K562 (cell line): Measurements from ENCODE around the gene TCFL5. TPM values are rescaled to one million over a fixed set of nuclear protein-coding genes. Genes with fewer than 3 reads are reported as not detected.

Experiments
- ATAC-seq: fragments of 200-7000 bp; cut with Tn5 transposase; 3 replicates; pipeline ENCODE4 v1.9.1; 2020; ENCODE audit warnings: moderate library complexity
- BruUV-seq: library from RNA; stranded (reverse); fragments of 400-500 nt; replicated peaks from 2 replicates; lab custom pipeline; 2021; lab: Mats Ljungman, UMichigan
- CTCF ChIA-PET: fragments of 300-600 bp; formaldehyde crosslinking; extraction: SDS; loops from one replicate; lab custom pipeline; 2021; ENCODE audit warnings: low intra/inter-chr PET ratio; lab: Yijun Ruan, JAX
- POLR2A ChIA-PET: fragments of 300-600, 350-650 bp; sonication (Branson Sonifier 250); formaldehyde crosslinking; extraction: SDS; loops from one replicate; lab custom pipeline; 2021; ENCODE audit warnings: antibody characterized with exemption, inconsistent platforms; lab: Yijun Ruan, JAX
- DNase-seq, 4 experiments: peaks; one replicate each; pipeline versions ENCODE4 v3.0.0 to v3.0.0-alpha.2; 2011 to 2018; ENCODE audit warnings: low spot score in 3 of 4, mixed read lengths in 3 of 4; ENCODE audit errors: extremely low read depth in 1 of 4
- FAIRE-seq: peaks from 2 replicates; lab custom pipeline; 2011; peaks lifted over from hg19 to GRCh38; lab: Jason Lieb, UNC
- H2AFZ ChIP-seq: 2 replicates; pipeline ENCODE4 v1.6.0; 2011; ENCODE audit warnings: low read depth, low read length, control low read depth, inconsistent platforms
- H3K27ac ChIP-seq: fragments of 200-600 bp; 3 replicates; pipeline ENCODE4 v1.8.0; 2011; ENCODE audit warnings: low read depth, mild to moderate bottlenecking, control low read depth, inconsistent platforms, low read length, moderate library complexity, mixed read lengths; ENCODE audit errors: extremely low read depth
- H3K27me3 ChIP-seq, 2 experiments: fragments of 300-600 bp in 1 of 2; 2 replicates in 1 of 2; 3 replicates in 1 of 2; pipeline versions ENCODE4 v1.6.0 to v1.8.0; 2011; ENCODE audit warnings: inconsistent platforms in 2 of 2, low read length in 2 of 2, mild to moderate bottlenecking in 1 of 2, mixed read lengths in 1 of 2, moderate library complexity in 1 of 2; ENCODE audit not compliant: control insufficient read depth in 2 of 2, insufficient read depth in 2 of 2
- H3K36me3 ChIP-seq: fragments of 300-600 bp; 3 replicates; pipeline ENCODE4 v1.8.0; 2011; ENCODE audit warnings: mild to moderate bottlenecking, low read length, inconsistent platforms; ENCODE audit not compliant: control insufficient read depth, insufficient read depth
- H3K4me1 ChIP-seq, 2 experiments: fragments of 200-600 bp in 1 of 2; replicated peaks in 1 of 2; 2 replicates in 1 of 2; 3 replicates in 1 of 2; pipeline versions ENCODE4 v1.5.1 to v1.8.0; 2011; ENCODE audit warnings: inconsistent platforms in 2 of 2, low read length in 2 of 2, mild to moderate bottlenecking in 1 of 2, mixed read lengths in 1 of 2, moderate library complexity in 1 of 2; ENCODE audit not compliant: control insufficient read depth in 2 of 2, insufficient read depth in 2 of 2
- H3K4me2 ChIP-seq: 2 replicates; pipeline ENCODE4 v1.6.1; 2011; ENCODE audit warnings: low read length, control low read depth, inconsistent platforms, mixed read lengths; ENCODE audit not compliant: insufficient read depth
- H3K4me3 ChIP-seq: fragments of 200-600 bp; sonication (generic), shearing (Covaris generic); 2 replicates; pipeline ENCODE4 v1.5.1; 2016; ENCODE audit warnings: control low read depth, inconsistent platforms
- H3K79me2 ChIP-seq: fragments of 200-600 bp; 3 replicates; pipeline ENCODE4 v1.8.0; 2011; ENCODE audit warnings: low read length, inconsistent platforms; ENCODE audit not compliant: control insufficient read depth, insufficient read depth
- H3K9ac ChIP-seq, 2 experiments: 2 replicates each; pipeline versions ENCODE4 v1.6.0 to v1.6.1; 2011; ENCODE audit warnings: low read depth in 2 of 2, low read length in 2 of 2, control low read depth in 1 of 2, inconsistent platforms in 1 of 2, mild to moderate bottlenecking in 1 of 2, mixed read lengths in 1 of 2; ENCODE audit not compliant: insufficient read depth in 1 of 2
- H3K9me1 ChIP-seq: one replicate; pipeline ENCODE4 v1.6.0; 2011; ENCODE audit warnings: inconsistent platforms, mild to moderate bottlenecking, low read length, moderate library complexity; ENCODE audit not compliant: control insufficient read depth, insufficient read depth
- H3K9me3 ChIP-seq: replicated peaks from 2 replicates; pipeline ENCODE4 v1.5.1; 2011; ENCODE audit warnings: low read depth, low read length, inconsistent platforms; ENCODE audit not compliant: control insufficient read depth, insufficient read depth
- H4K20me1 ChIP-seq: replicated peaks from 2 replicates; pipeline ENCODE4 v1.6.1; 2011; ENCODE audit warnings: low read length, inconsistent platforms, mixed read lengths; ENCODE audit not compliant: control insufficient read depth, insufficient read depth
- CAMTA2 ChIP-seq: fragments of 250-450 bp; sonication (Bioruptor Pico); conservative IDR thresholded peaks from 2 replicates; pipeline ENCODE4 v1.5.1; 2022
- CREBBP ChIP-seq: IDR thresholded peaks from one replicate; pipeline ENCODE4 v1.6.1; 2012; ENCODE audit warnings: low read depth, mild to moderate bottlenecking, control low read depth, inconsistent platforms, low read length
- CTCF ChIP-seq, 3 experiments: IDR thresholded peaks in 2 of 3; conservative IDR thresholded peaks in 1 of 3; 2 replicates each; pipeline ENCODE4 v1.5.1; 2011 to 2012; ENCODE audit warnings: low read length in 3 of 3, mild to moderate bottlenecking in 3 of 3, control low read depth in 2 of 3, improper control_type of control experiment in 1 of 3, inconsistent platforms in 1 of 3, low read depth in 1 of 3, mixed read lengths in 1 of 3, moderate library complexity in 1 of 3; ENCODE audit not compliant: insufficient read depth in 2 of 3
- KLF13 ChIP-seq: fragments of 450-650 bp; IDR thresholded peaks from 2 replicates; pipeline ENCODE4 v1.6.1; 2016; ENCODE audit warnings: missing genetic modification characterization, low read depth, mild to moderate bottlenecking, missing compliant biosample characterization, moderate library complexity, borderline replicate concordance
- MYBL2 ChIP-seq, 2 experiments: fragments of 450-650 bp in 1 of 2; sonication (generic) in 1 of 2; formaldehyde crosslinking in 1 of 2; IDR thresholded peaks; 2 replicates each; pipeline versions ENCODE4 v1.6.1 to v1.8.1; 2017 to 2022; ENCODE audit warnings: borderline replicate concordance in 1 of 2, inconsistent platforms in 1 of 2, low read depth in 1 of 2, mild to moderate bottlenecking in 1 of 2, missing genetic modification reagents in 1 of 2, moderate library complexity in 1 of 2
- OTX1 ChIP-seq: fragments of 450-650 bp; formaldehyde crosslinking; IDR thresholded peaks from 2 replicates; pipeline ENCODE4 v1.4.0; 2022; ENCODE audit warnings: mild to moderate bottlenecking
- RAD21 ChIP-seq, 2 experiments: fragments of 250-450 bp in 1 of 2; fragments of 450-650 bp in 1 of 2; sonication (Bioruptor Pico) in 1 of 2; formaldehyde crosslinking in 1 of 2; IDR thresholded peaks in 1 of 2; conservative IDR thresholded peaks in 1 of 2; 2 replicates each; pipeline versions ENCODE4 v1.4.0 to v1.8.0; 2020 to 2022; ENCODE audit warnings: mild to moderate bottlenecking in 2 of 2, moderate library complexity in 1 of 2
- REST ChIP-seq, 2 experiments: fragments of 450-650 bp; formaldehyde crosslinking in 1 of 2; IDR thresholded peaks; 2 replicates each; pipeline versions ENCODE4 v1.4.0 to v1.6.1; 2014 to 2020; ENCODE audit warnings: mild to moderate bottlenecking in 2 of 2, borderline replicate concordance in 1 of 2, low read depth in 1 of 2
- WGBS: fragments of 100-300 bp; shearing (Covaris generic); methylation state at CpG from one replicate; pipeline ENCODE4 v1.1.6; 2016; ENCODE audit warnings: low coverage, mixed read lengths; ENCODE audit not compliant: insufficient coverage; ENCODE audit errors: missing lambda C conversion rate; 5-methylcytosine and 5-hydroxymethylcytosine counted together
- in situ Hi-C: fragments of 300-500 bp; cut with MboI; formaldehyde crosslinking; loops from 4 replicates; pipeline ENCODE4 v1.15.0; 2018; ENCODE audit warnings: inconsistent platforms, mixed read lengths
- intact Hi-C: fragments of 100-400 bp; cut with micrococcal nuclease; formaldehyde crosslinking; loops from 2 replicates; pipeline ENCODE4 v1.14.2; 2022
- polyA plus RNA-seq, 8 experiments: library from polyadenylated mRNA; depleted of rRNA in 4 of 8; stranded (reverse) in 5 of 8; unstranded in 3 of 8; fragments of >200 nt; fragmentation: Nextera tagmentation in 2 of 8; fragmentation: Illumina TruSeq in 1 of 8; extraction: Ambion mirVana in 2 of 8; extraction: Trizol in 1 of 8; gene quantifications; 2 replicates each; pipeline versions ENCODE4 v1.2.1 to v1.2.3, GENCODE V29; 2011 to 2014; ENCODE audit warnings: inconsistent platforms in 1 of 8, missing spikeins in 1 of 8
- total RNA-seq, 7 experiments: library from RNA; depleted of rRNA in 6 of 7; stranded (reverse); fragments of >200 nt in 6 of 7; fragmentation: Illumina TruSeq in 2 of 7; extraction: Trizol in 2 of 7; gene quantifications; 2 replicates each; pipeline versions ENCODE4 v1.2.1 to v1.2.3, GENCODE V29; 2011 to 2021; ENCODE audit warnings: low replicate concordance in 1 of 7

Gene TCFL5
- total and polyA plus RNA-seq, 9 of the 15 experiments (the other 6 are each of a cell fraction or from before 2014, with no cell fraction given), result 1.00 to 12.6 (median 9.1) TPM

GRCh38 chr20:62893700-62894099, 32.1 kb upstream of the TCFL5 start:
- no peaks in the 10 kb centered on the region for H3K27me3 ChIP-seq
- WGBS, result 95% methylated on average over 13 of the region's 14 CpGs
- ATAC-seq (no peak), DNase-seq (no peak), FAIRE-seq (no peak)
- peaks cover 90% of the 10 kb centered on the region for H3K36me3 ChIP-seq
- in situ Hi-C loops, result no loop called here
- no peaks in the 10 kb centered on the region for H3K79me2 ChIP-seq
- H3K9me3 ChIP-seq, result no peaks in the 10 kb centered on the region
- no peak overlapping the region for H3K4me2 ChIP-seq
- BruUV-seq, result no TSS peak
- intact Hi-C loops, result loop anchor here (2.0 kb wide), 1 partner anchor 71 kb away; no protein-coding TSS in a partner anchor
- no peak overlapping the region for H3K4me3 ChIP-seq
- H3K9me1 ChIP-seq, result no peaks in the 10 kb centered on the region
- H4K20me1 ChIP-seq, result no peaks in the 10 kb centered on the region
- H2AFZ ChIP-seq, result no peak overlapping the region
- H3K4me1 ChIP-seq, result peaks cover 0 to 4% of the 10 kb centered on the region in 2 experiments; a peak in 1 of 5 replicates
- H3K27ac ChIP-seq, result no peak overlapping the region
- ChIA-PET POLR2A (interaction anchor here (0.7 to 1.6 kb wide), 3 partner anchors 9 to 82 kb away, joined by 3 to 9 read pairs (median 4); no protein-coding TSS in a partner anchor), CTCF (interaction anchor here (0.6 to 1.4 kb wide), 2 partner anchors 14 to 71 kb away, joined by 4 to 7 read pairs; no protein-coding TSS in a partner anchor)
- no peak overlapping the region; a peak in 1 of 4 replicates for H3K9ac ChIP-seq
- TF ChIP-seq RAD21 (CRISPR knock-in tag; conservative IDR thresholded peaks at IDR 0.05 in 1 of 2, IDR thresholded peaks at IDR 0.05 in 1 of 2), result peak in 1 of 2 experiments; percentile 22; a peak in 2 of 4 replicates
- no peak for TF ChIP-seq OTX1 (CRISPR knock-in tag)
- TF ChIP-seq CAMTA2, result no peak
- TF ChIP-seq KLF13 (tag), result no peak
- TF ChIP-seq REST (IDR thresholded peaks at IDR 0.05; ENCODE audit: borderline replicate concordance), result peak; percentile 25; the same call in 1 of the 2 replicates
- no peak for TF ChIP-seq REST (CRISPR knock-in tag; IDR thresholded peaks at IDR 0.05; ENCODE audit: low read depth)
- no peak for TF ChIP-seq MYBL2 (IDR thresholded peaks at IDR 0.05; ENCODE audit: low read depth)
- no peak for TF ChIP-seq MYBL2 (CRISPR knock-in tag; IDR thresholded peaks at IDR 0.05; ENCODE audit: borderline replicate concordance)
- no peak for TF ChIP-seq CREBBP
- peak; percentile 26 to 34 (median 33); a peak in 1 of 6 replicates for TF ChIP-seq CTCF (IDR thresholded peaks at IDR 0.05 in 2 of 3, conservative IDR thresholded peaks at IDR 0.05 in 1 of 3; ENCODE audit: insufficient read depth in 2 of 3, low read depth in 1 of 3, low read length in 3 of 3)
